ENCODE results near the gene SLC52A3. TPM values are rescaled to one million over a fixed set of nuclear protein-coding genes. Genes with fewer than 3 reads are reported as not detected.
"Not testable (repeated sequence)": the region's sequence is repeated elsewhere in the genome, so short reads cannot be mapped to it uniquely, and the experiment has no call there.

SLC52A3 gene
- polyA plus RNA-seq, 1 donor (not counting 4 experiments of a cell fraction or from before 2014, with no cell fraction given) = 0.84 TPM

DNA sequence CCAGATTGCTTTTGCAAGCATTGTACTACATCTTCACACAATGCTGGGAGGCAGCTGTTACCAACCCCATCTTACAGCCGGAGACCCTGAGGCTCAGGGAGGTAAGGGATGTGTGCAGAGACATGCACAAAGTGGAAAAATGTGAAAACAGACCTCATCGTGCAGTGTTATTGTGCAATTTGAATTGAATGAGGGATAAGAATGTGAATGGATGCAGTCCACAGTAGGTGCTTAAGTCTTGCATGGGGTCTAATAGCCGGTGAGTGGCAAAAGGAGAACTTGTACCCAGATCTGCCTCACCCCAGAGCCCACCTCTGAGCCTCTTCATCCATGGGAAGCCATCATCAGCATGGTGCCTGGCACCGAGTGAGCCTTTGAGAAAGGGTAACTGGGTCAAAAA is 42.1 kb downstream of the SLC52A3 start:
- no peak for TF ChIP-seq EZH2 (IDR thresholded peaks at IDR 0.05; ENCODE audit: low read length)
- TF ChIP-seq, protein P1, sequence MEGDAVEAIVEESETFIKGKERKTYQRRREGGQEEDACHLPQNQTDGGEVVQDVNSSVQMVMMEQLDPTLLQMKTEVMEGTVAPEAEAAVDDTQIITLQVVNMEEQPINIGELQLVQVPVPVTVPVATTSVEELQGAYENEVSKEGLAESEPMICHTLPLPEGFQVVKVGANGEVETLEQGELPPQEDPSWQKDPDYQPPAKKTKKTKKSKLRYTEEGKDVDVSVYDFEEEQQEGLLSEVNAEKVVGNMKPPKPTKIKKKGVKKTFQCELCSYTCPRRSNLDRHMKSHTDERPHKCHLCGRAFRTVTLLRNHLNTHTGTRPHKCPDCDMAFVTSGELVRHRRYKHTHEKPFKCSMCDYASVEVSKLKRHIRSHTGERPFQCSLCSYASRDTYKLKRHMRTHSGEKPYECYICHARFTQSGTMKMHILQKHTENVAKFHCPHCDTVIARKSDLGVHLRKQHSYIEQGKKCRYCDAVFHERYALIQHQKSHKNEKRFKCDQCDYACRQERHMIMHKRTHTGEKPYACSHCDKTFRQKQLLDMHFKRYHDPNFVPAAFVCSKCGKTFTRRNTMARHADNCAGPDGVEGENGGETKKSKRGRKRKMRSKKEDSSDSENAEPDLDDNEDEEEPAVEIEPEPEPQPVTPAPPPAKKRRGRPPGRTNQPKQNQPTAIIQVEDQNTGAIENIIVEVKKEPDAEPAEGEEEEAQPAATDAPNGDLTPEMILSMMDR (optimal IDR thresholded peaks at IDR 0.05 in 1 of 3, IDR thresholded peaks at IDR 0.05 in 1 of 3, conservative IDR thresholded peaks at IDR 0.05 in 1 of 3; ENCODE audit: extremely low read depth in 1 of 3, insufficient read depth in 2 of 3, low read length in 3 of 3) = no peak
- no peak for DNase-seq (ENCODE audit: low read depth, low spot score)
- Histone ChIP-seq H3K79me2 (ENCODE audit: control insufficient read depth, insufficient read depth, low read length) (no peaks in the 10 kb centered on the region), H3K36me3 (ENCODE audit: control insufficient read depth in 2 of 2, extremely low read depth in 1 of 2, insufficient read depth in 2 of 2, low read length in 2 of 2) (no peaks in the 10 kb centered on the region), H3K27me3 (ENCODE audit: control insufficient read depth, extremely low read depth, insufficient read depth, low read length) (peaks cover 34% of the 10 kb centered on the region), H3K4me2 (ENCODE audit: control insufficient read depth, extremely low read depth, insufficient read depth, low read depth, low read length) (no peak overlapping the region), H3K27ac (ENCODE audit: control insufficient read depth, insufficient read depth, low read length) (no peak overlapping the region), H3K4me3 (ENCODE audit: control insufficient read depth in 2 of 3, extremely low read depth in 1 of 3, insufficient read depth in 2 of 3, low read depth in 1 of 3, low read length in 3 of 3) (no peak overlapping the region), H2AFZ (ENCODE audit: control insufficient read depth, low read length) (no peak overlapping the region), H3K9me3 (ENCODE audit: control insufficient read depth, low read depth, low read length) (no peaks in the 10 kb centered on the region), H4K20me1 (ENCODE audit: control insufficient read depth, extremely low read depth, insufficient read depth, low read length) (no peaks in the 10 kb centered on the region), H3K4me1 (ENCODE audit: control insufficient read depth, extremely low read depth, insufficient read depth, low read length) (no peaks in the 10 kb centered on the region), H3K9ac (ENCODE audit: control insufficient read depth, extremely low read depth, insufficient read depth, low read length) (no peak overlapping the region), H3K9me1 (ENCODE audit: control insufficient read depth, extremely low read depth, insufficient read depth, low read length) (no peaks in the 10 kb centered on the region)
- dilution Hi-C loops (cut with MboI; ENCODE audit: extremely low pct_ligation_motif_present, low sequenced_read_pairs) = no loop called here
- FAIRE-seq = no peak

DNA sequence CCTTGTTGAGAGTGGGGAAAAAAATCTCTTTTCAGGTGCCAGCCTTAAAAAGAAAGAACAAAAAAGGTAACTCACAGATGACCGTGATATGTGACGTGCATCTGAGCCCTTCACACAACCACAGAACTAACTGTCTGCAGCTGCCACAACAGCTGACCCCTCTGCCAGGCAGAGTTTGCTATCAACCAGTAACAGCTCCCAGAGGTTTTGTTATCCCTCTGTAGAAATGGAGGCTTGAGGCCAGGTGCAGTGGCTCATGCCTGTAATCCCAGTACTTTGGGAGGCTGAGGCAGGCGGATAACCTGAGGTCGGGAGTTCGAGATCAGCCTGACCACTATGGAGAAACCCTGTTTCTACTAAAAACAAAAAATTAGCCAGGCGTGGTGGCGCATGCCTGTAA is 42.8 kb downstream of the SLC52A3 start:
- Histone ChIP-seq H3K27me3 (ENCODE audit: control insufficient read depth, extremely low read depth, insufficient read depth, low read length) (peaks cover 39% of the 10 kb centered on the region), H4K20me1 (ENCODE audit: control insufficient read depth, extremely low read depth, insufficient read depth, low read length) (no peaks in the 10 kb centered on the region)
- dilution Hi-C loops (cut with MboI; ENCODE audit: extremely low pct_ligation_motif_present, low sequenced_read_pairs) = no loop called here

DNA sequence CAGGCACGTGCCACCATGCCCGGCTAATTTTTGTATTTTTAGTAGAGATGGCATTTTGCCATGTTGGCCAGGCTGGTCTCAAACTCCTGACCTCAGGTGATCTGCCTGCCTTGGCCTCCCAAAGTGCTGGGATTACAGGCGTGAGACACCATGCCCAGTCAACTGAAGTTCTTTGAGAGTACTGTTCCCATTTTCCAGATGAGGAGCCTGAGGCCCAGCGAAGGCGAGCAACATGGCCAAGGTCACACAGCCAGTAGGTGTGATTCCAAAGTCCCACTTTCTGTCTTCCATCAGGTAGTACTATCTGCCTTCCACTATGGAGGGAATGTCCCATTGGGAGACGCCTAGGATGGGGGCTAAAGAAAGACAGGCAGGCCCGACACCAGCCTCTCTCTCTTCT is 43.5 kb downstream of the SLC52A3 start:
- H3K9me3 ChIP-seq (ENCODE audit: control insufficient read depth, low read depth, low read length); dilution Hi-C loops (cut with MboI; ENCODE audit: extremely low pct_ligation_motif_present, low sequenced_read_pairs); H3K4me2 ChIP-seq (ENCODE audit: control insufficient read depth, extremely low read depth, insufficient read depth, low read depth, low read length); H3K4me3 ChIP-seq (ENCODE audit: control insufficient read depth in 2 of 3, extremely low read depth in 1 of 3, insufficient read depth in 2 of 3, low read depth in 1 of 3, low read length in 3 of 3); H3K9ac ChIP-seq (ENCODE audit: control insufficient read depth, extremely low read depth, insufficient read depth, low read length); H3K36me3 ChIP-seq (ENCODE audit: control insufficient read depth in 2 of 2, extremely low read depth in 1 of 2, insufficient read depth in 2 of 2, low read length in 2 of 2); H4K20me1 ChIP-seq (ENCODE audit: control insufficient read depth, extremely low read depth, insufficient read depth, low read length); H3K9me1 ChIP-seq (ENCODE audit: control insufficient read depth, extremely low read depth, insufficient read depth, low read length); DNase-seq (ENCODE audit: low read depth, low spot score); H3K4me1 ChIP-seq (ENCODE audit: control insufficient read depth, extremely low read depth, insufficient read depth, low read length); H2AFZ ChIP-seq (ENCODE audit: control insufficient read depth, low read length); FAIRE-seq; H3K79me2 ChIP-seq (ENCODE audit: control insufficient read depth, insufficient read depth, low read length); H3K27ac ChIP-seq (ENCODE audit: control insufficient read depth, insufficient read depth, low read length): not testable (repeated sequence)
- H3K27me3 ChIP-seq (ENCODE audit: control insufficient read depth, extremely low read depth, insufficient read depth, low read length) = peaks cover 46% of the 10 kb centered on the region

More for the DNA sequence above, 42.8 kb downstream of the SLC52A3 start:
- Histone ChIP-seq H3K9ac (ENCODE audit: control insufficient read depth, extremely low read depth, insufficient read depth, low read length) (no peak overlapping the region), H3K4me1 (ENCODE audit: control insufficient read depth, extremely low read depth, insufficient read depth, low read length) (no peaks in the 10 kb centered on the region), H3K9me1 (ENCODE audit: control insufficient read depth, extremely low read depth, insufficient read depth, low read length) (no peaks in the 10 kb centered on the region), H3K79me2 (ENCODE audit: control insufficient read depth, insufficient read depth, low read length) (no peaks in the 10 kb centered on the region), H3K4me2 (ENCODE audit: control insufficient read depth, extremely low read depth, insufficient read depth, low read depth, low read length) (no peak overlapping the region), H3K9me3 (ENCODE audit: control insufficient read depth, low read depth, low read length) (no peaks in the 10 kb centered on the region), H3K4me3 (ENCODE audit: control insufficient read depth in 2 of 3, extremely low read depth in 1 of 3, insufficient read depth in 2 of 3, low read depth in 1 of 3, low read length in 3 of 3) (no peak overlapping the region), H3K36me3 (ENCODE audit: control insufficient read depth in 2 of 2, extremely low read depth in 1 of 2, insufficient read depth in 2 of 2, low read length in 2 of 2) (no peaks in the 10 kb centered on the region), H3K27ac (ENCODE audit: control insufficient read depth, insufficient read depth, low read length) (no peak overlapping the region), H2AFZ (ENCODE audit: control insufficient read depth, low read length) (no peak overlapping the region)
- FAIRE-seq (no peak), DNase-seq (ENCODE audit: low read depth, low spot score) (no peak)
- no peak for TF ChIP-seq EZH2 (IDR thresholded peaks at IDR 0.05; ENCODE audit: low read length)
- TF ChIP-seq, protein P1 (optimal IDR thresholded peaks at IDR 0.05 in 1 of 3, IDR thresholded peaks at IDR 0.05 in 1 of 3, conservative IDR thresholded peaks at IDR 0.05 in 1 of 3; ENCODE audit: extremely low read depth in 1 of 3, insufficient read depth in 2 of 3, low read length in 3 of 3) = no peak
